C4-2B (cell line): ENCODE results near the gene ERVK3-1.
"Not testable (repeated sequence)": the region's sequence is repeated elsewhere in the genome, so short reads cannot be mapped to it uniquely, and the experiment has no call there.

Experiments used
- H3K27ac ChIP-seq: fragments of 450-650 bp; 2 replicates; pipeline ENCODE4 v1.5.1; 2017
- CTCF ChIP-seq: fragments of 450-650 bp; conservative IDR thresholded peaks from 2 replicates; pipeline ENCODE4 v1.5.1; 2017; ENCODE audit warnings: mild to moderate bottlenecking
- ZFX ChIP-seq: fragments of 450-650 bp; IDR thresholded peaks from 2 replicates; pipeline ENCODE4 v1.6.1; 2017

ERVK3-1 gene

GRCh38 chr19:58304748-58305064 is 471 bp upstream of the ERVK3-1 start:
- peak overlapping the region; percentile 93 for H3K27ac ChIP-seq
- TF ChIP-seq CTCF (no peak), ZFX (no peak)

- TF ChIP-seq CTCF (no peak), ZFX (no peak)
- H3K27ac ChIP-seq: peak overlapping the region; percentile 93
These were observed 751 bp downstream of the ERVK3-1 start for GRCh38 chr19:58305932-58306323.

GRCh38 chr19:58307736-58308135 is 2.6 kb downstream of the ERVK3-1 start:
- no peak for TF ChIP-seq CTCF
- no peak for TF ChIP-seq ZFX
- no peak overlapping the region for H3K27ac ChIP-seq

GRCh38 chr19:58310685-58311084 is 5.5 kb downstream of the ERVK3-1 start:
- not testable (repeated sequence) for H3K27ac ChIP-seq

- H3K27ac ChIP-seq: no peak overlapping the region
- TF ChIP-seq CTCF: no peak
- TF ChIP-seq ZFX: no peak
These were observed 6.2 kb downstream of the ERVK3-1 start for GRCh38 chr19:58311345-58311865.

GRCh38 chr19:58315580-58315979 is 10.4 kb downstream of the ERVK3-1 start:
- no peak overlapping the region for H3K27ac ChIP-seq
- TF ChIP-seq CTCF: no peak
- TF ChIP-seq ZFX: no peak

- TF ChIP-seq ZFX (no peak), CTCF (no peak)
- H3K27ac ChIP-seq: no peak overlapping the region
These were observed 12.4 kb downstream of the ERVK3-1 start for GRCh38 chr19:58317476-58318072.

- no peak overlapping the region for H3K27ac ChIP-seq
- TF ChIP-seq ZFX: no peak
- no peak for TF ChIP-seq CTCF
These were observed 13.1 kb downstream of the ERVK3-1 start for GRCh38 chr19:58318297-58318696.
